Gastroesophageal sphincter (tissue), 3 donors: ENCODE results near the gene HLA-DPA1.

Experiments
- CTCF ChIP-seq, 4 experiments: fragments of 200-600 bp in 2 of 4; fragments of 450-650 bp in 2 of 4; sonication (generic) in 1 of 4; IDR thresholded peaks; one replicate each; pipeline ENCODE4 v1.5.1; 2017 to 2019; ENCODE audit warnings: antibody characterized with exemption in 4 of 4, mild to moderate bottlenecking in 2 of 4, moderate library complexity in 2 of 4
- EP300 ChIP-seq: sonication (generic); formaldehyde crosslinking; IDR thresholded peaks from one replicate; pipeline ENCODE4 v1.6.1; 2017; ENCODE audit warnings: antibody characterized with exemption, mild to moderate bottlenecking
- POLR2A ChIP-seq, 2 donors: fragments of 450-650 bp; IDR thresholded peaks; one replicate each; pipeline ENCODE4 v1.6.1; 2017; ENCODE audit warnings: antibody characterized with exemption in 2 of 2, mild to moderate bottlenecking in 2 of 2, moderate library complexity in 1 of 2

- TF ChIP-seq CTCF (IDR thresholded peaks at IDR 0.05) (no peak), EP300 (no peak), POLR2A (IDR thresholded peaks at IDR 0.05) (no peak)
Observed at GRCh38 chr6:33049323-33050013, 24.0 kb downstream of the HLA-DPA1 start.
